Suprapubic skin (tissue), 4 donors: ENCODE results near the gene IVL. TPM values are rescaled to one million over a fixed set of nuclear protein-coding genes. Genes with fewer than 3 reads are reported as not detected.

ENCODE experiments used
- DNase-seq, 2 donors: peaks; one replicate each; pipeline ENCODE4 v3.0.0-alpha.2; 2019; ENCODE audit warnings: low spot score in 2 of 2
- H3K27ac ChIP-seq: fragments of 200-600 bp; sonication (generic); one replicate; pipeline ENCODE4 v1.5.1; 2019
- H3K27me3 ChIP-seq: fragments of 200-600 bp; sonication (generic); one replicate; pipeline ENCODE4 v1.5.1; 2019
- H3K36me3 ChIP-seq: fragments of 200-600 bp; sonication (generic); one replicate; pipeline ENCODE4 v1.5.1; 2019
- H3K4me1 ChIP-seq: fragments of 200-600 bp; sonication (generic); one replicate; pipeline ENCODE4 v1.5.1; 2019
- H3K4me3 ChIP-seq: fragments of 200-600 bp; sonication (generic); one replicate; pipeline ENCODE4 v1.5.1; 2019; ENCODE audit warnings: mild to moderate bottlenecking
- H3K9me3 ChIP-seq: fragments of 200-600 bp; sonication (generic); one replicate; pipeline ENCODE4 v1.5.1; 2019
- EP300 ChIP-seq: sonication (generic); formaldehyde crosslinking; IDR thresholded peaks from one replicate; pipeline ENCODE4 v1.6.1; 2017; ENCODE audit warnings: antibody characterized with exemption
- POLR2A ChIP-seq, 2 donors: fragments of 450-650 bp; IDR thresholded peaks; one replicate each; pipeline ENCODE4 v1.6.1; 2017; ENCODE audit warnings: antibody characterized with exemption in 2 of 2, mild to moderate bottlenecking in 2 of 2, moderate library complexity in 2 of 2
- POLR2AphosphoS5 ChIP-seq, 3 donors: sonication (generic); formaldehyde crosslinking; IDR thresholded peaks; one replicate each; pipeline ENCODE4 v1.6.1; 2017; ENCODE audit warnings: antibody characterized with exemption in 3 of 3
- WGBS: methylation state at CpG from one replicate; pipeline ENCODE4 v1.1.5; 2018; 5-methylcytosine and 5-hydroxymethylcytosine counted together
- total RNA-seq, 4 donors: library from RNA; depleted of rRNA; stranded (reverse); fragments of >200 nt; gene quantifications; one replicate each; pipeline ENCODE4 v1.1.0, GENCODE V29; 2016
- TF ChIP-seq, protein P1 (sequence below), 2 donors: fragments of 200-600 bp in 1 of 2; fragments of 450-650 bp in 1 of 2; sonication (generic) in 1 of 2; IDR thresholded peaks; one replicate each; pipeline ENCODE4 v1.5.1; 2016 to 2019; ENCODE audit warnings: antibody characterized with exemption in 2 of 2, mild to moderate bottlenecking in 1 of 2, moderate library complexity in 1 of 2

IVL gene
- total RNA-seq, 4 donors from 2014 or later, result 50.2 to 213 (median 138) TPM

GRCh38 chr1:152904688-152905440 lies 3.5 kb upstream of the IVL start:
- Histone ChIP-seq H3K27me3 (no peaks in the 10 kb centered on the region), H3K4me3 (no peak overlapping the region), H3K9me3 (no peaks in the 10 kb centered on the region), H3K4me1 (peaks cover 52% of the 10 kb centered on the region), H3K27ac (peak overlapping the region; percentile 70), H3K36me3 (no peaks in the 10 kb centered on the region)
- TF ChIP-seq EP300 (no peak), POLR2AphosphoS5 (IDR thresholded peaks at IDR 0.05) (no peak), POLR2A (IDR thresholded peaks at IDR 0.05) (no peak)
- TF ChIP-seq, protein P1, sequence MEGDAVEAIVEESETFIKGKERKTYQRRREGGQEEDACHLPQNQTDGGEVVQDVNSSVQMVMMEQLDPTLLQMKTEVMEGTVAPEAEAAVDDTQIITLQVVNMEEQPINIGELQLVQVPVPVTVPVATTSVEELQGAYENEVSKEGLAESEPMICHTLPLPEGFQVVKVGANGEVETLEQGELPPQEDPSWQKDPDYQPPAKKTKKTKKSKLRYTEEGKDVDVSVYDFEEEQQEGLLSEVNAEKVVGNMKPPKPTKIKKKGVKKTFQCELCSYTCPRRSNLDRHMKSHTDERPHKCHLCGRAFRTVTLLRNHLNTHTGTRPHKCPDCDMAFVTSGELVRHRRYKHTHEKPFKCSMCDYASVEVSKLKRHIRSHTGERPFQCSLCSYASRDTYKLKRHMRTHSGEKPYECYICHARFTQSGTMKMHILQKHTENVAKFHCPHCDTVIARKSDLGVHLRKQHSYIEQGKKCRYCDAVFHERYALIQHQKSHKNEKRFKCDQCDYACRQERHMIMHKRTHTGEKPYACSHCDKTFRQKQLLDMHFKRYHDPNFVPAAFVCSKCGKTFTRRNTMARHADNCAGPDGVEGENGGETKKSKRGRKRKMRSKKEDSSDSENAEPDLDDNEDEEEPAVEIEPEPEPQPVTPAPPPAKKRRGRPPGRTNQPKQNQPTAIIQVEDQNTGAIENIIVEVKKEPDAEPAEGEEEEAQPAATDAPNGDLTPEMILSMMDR (IDR thresholded peaks at IDR 0.05), result no peak
- WGBS, result 77% methylated on average over 7 of the region's 7 CpGs
- no peak for DNase-seq

DNA sequence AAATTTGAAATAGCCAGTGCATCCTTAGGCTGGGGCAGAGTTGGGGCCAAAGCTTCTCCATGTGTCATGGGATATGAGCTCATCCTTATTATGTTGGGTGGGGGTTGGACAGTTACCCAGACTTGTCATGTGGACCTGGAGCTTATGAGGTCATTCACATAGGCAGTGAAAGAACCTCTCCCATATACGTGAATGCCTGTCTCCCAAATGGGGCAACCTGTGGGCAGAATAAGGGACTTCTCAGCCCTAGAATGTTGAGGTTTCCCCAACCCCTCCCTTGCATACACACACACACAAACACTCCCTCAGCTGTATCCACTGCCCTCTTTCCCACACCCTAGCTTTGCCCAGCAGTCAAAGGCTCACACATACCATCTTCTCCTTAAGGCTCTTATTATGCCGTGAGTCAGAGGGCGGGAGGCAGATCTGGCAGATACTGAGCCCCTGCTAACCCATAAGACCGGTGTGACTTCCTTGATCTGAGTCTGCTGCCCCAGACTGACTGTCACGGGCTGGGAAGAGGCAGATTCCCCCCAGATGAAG lies 2.3 kb upstream of the IVL start:
- no peak for TF ChIP-seq POLR2A (IDR thresholded peaks at IDR 0.05)
- TF ChIP-seq EP300, result no peak
- TF ChIP-seq POLR2AphosphoS5 (IDR thresholded peaks at IDR 0.05), result peak in 1 of 3 donors; percentile 7
- TF ChIP-seq, protein P1 (IDR thresholded peaks at IDR 0.05), result no peak
- peak overlapping the region; percentile 70 for H3K27ac ChIP-seq
- H3K9me3 ChIP-seq, result no peaks in the 10 kb centered on the region
- 29% methylated on average over 5 of the region's 5 CpGs for WGBS
- peaks cover 48% of the 10 kb centered on the region for H3K4me1 ChIP-seq
- H3K36me3 ChIP-seq, result no peaks in the 10 kb centered on the region
- H3K4me3 ChIP-seq, result no peak overlapping the region
- peaks cover 7% of the 10 kb centered on the region for H3K27me3 ChIP-seq
- no peak for DNase-seq

- no peak for DNase-seq
- Histone ChIP-seq H3K36me3 (no peaks in the 10 kb centered on the region), H3K9me3 (no peaks in the 10 kb centered on the region), H3K4me1 (peaks cover 29% of the 10 kb centered on the region), H3K27ac (no peak overlapping the region), H3K27me3 (peaks cover 7% of the 10 kb centered on the region), H3K4me3 (peak overlapping the region; percentile 3)
- TF ChIP-seq, protein P1 (IDR thresholded peaks at IDR 0.05), result no peak
- TF ChIP-seq POLR2AphosphoS5 (IDR thresholded peaks at IDR 0.05) (no peak), POLR2A (IDR thresholded peaks at IDR 0.05) (no peak), EP300 (no peak)
- 76% methylated on average over 3 of the region's 3 CpGs for whole genome bisulfite sequencing
Measured at GRCh38 chr1:152909206-152909605, 860 bp downstream of the IVL start.

- no peak overlapping the region for H3K27ac ChIP-seq
Measured at GRCh38 chr1:152912471-152912870, 4.1 kb downstream of the IVL start.

GRCh38 chr1:152912900-152913299 lies 4.6 kb downstream of the IVL start:
- H3K4me1 ChIP-seq, result no peaks in the 10 kb centered on the region
- TF ChIP-seq EP300 (no peak), POLR2A (IDR thresholded peaks at IDR 0.05) (no peak), POLR2AphosphoS5 (IDR thresholded peaks at IDR 0.05) (no peak)
- TF ChIP-seq, protein P1 (IDR thresholded peaks at IDR 0.05), result no peak
- no peaks in the 10 kb centered on the region for H3K9me3 ChIP-seq
- H3K4me3 ChIP-seq, result no peak overlapping the region
- DNase-seq, result no peak
- no peaks in the 10 kb centered on the region for H3K36me3 ChIP-seq
- peaks cover 7% of the 10 kb centered on the region for H3K27me3 ChIP-seq
- H3K27ac ChIP-seq, result no peak overlapping the region
- 61% methylated on average over 5 of the region's 5 CpGs for WGBS

More at GRCh38 chr1:152912471-152912870, 4.1 kb downstream of the IVL start:
- Histone ChIP-seq H3K9me3 (no peaks in the 10 kb centered on the region), H3K4me1 (peaks cover 2% of the 10 kb centered on the region), H3K36me3 (no peaks in the 10 kb centered on the region), H3K4me3 (no peak overlapping the region), H3K27me3 (peaks cover 7% of the 10 kb centered on the region)
- DNase-seq, result no peak
- TF ChIP-seq, protein P1 (IDR thresholded peaks at IDR 0.05), result no peak
- 67% methylated on average over 1 of the region's 1 CpG for WGBS
